GM12892 (cell line): ENCODE results near the gene PSMD12.

Experiments
- POLR2A ChIP-seq: IDR thresholded peaks from 2 replicates; pipeline ENCODE4 v1.6.1; 2011; ENCODE audit warnings: low read depth, low read length, control low read depth
- POLR2AphosphoS5 ChIP-seq: IDR thresholded peaks from 2 replicates; pipeline ENCODE4 v1.6.1; 2011; ENCODE audit warnings: low read depth, low read length, control low read depth
- TAF1 ChIP-seq: IDR thresholded peaks from 2 replicates; pipeline ENCODE4 v1.6.1; 2011; ENCODE audit warnings: low read depth, mild to moderate bottlenecking, control low read depth, low read length, borderline replicate concordance

DNA sequence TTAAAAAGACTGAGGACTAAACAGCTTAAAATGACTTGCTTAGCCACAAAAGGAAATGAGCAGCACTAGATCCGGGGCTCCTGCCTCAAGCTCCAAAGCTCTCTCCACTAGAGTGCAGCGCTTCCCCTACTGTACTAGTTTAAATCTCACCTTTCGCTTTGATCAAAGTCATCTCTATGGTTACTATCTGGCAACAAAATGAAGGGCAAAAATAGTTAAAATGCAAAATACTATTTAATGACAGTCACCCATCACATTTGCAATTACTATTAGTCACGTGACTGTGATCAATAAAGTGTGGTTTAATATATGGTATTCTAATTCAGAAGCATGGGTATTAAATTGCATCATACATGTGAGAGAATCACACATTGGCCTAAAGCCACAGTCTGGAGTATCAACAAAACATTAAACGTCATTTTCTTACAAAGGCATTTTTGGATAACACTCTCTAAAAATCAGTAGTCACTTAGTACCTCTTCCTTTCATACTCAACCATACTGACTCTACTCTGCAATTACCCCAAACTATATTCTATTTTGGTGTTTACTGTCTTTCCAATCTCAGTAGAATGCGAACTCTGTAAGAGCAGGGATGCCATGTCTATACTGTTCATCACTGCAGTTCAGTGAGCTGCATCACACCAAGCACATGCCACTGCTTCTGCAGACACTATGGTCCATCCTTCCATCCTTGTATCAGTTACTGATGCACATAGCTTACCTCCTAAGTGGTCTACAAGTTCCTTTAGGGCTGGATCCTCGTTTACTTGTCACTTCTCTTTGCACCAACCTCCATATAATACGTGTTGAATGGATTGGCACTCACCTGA is 6.2 kb downstream of the PSMD12 start:
- no peak for TF ChIP-seq POLR2A
- no peak for TF ChIP-seq POLR2AphosphoS5
- no peak for TF ChIP-seq TAF1
